HG02763 (cell line): ENCODE measurements around the gene ARHGDIA.

Source experiments
- ATAC-seq: cut with Tn5 transposase; IDR thresholded peaks from one replicate; pipeline ENCODE4 v1.9.1; 2021; ENCODE audit warnings: mild to moderate bottlenecking, moderate library complexity; ENCODE audit not compliant: unreplicated experiment

Gene ARHGDIA

GRCh38 chr17:81906476-81907218 is 35.5 kb upstream of the ARHGDIA start:
- no peak for ATAC-seq

DNA sequence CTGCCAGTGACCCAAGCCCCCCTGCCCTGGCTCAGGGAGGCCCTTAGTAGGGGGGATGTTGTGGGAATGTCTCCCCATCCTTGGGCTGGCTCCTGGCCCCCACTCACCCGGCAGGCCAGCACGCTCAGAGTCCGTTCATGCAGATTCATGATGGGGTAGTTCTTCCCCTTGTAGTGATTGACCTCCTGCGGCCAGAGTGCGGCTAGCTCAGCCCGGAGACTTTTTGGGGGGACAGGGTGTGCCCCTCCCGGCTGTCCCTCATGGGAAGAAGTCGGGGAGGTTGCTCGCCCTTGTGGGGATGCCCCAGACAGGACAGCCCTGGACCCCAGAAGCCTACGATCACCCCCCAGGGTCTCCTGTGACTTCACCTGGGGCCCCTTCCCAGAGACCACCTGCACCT is 34.9 kb upstream of the ARHGDIA start:
- no peak for ATAC-seq

DNA sequence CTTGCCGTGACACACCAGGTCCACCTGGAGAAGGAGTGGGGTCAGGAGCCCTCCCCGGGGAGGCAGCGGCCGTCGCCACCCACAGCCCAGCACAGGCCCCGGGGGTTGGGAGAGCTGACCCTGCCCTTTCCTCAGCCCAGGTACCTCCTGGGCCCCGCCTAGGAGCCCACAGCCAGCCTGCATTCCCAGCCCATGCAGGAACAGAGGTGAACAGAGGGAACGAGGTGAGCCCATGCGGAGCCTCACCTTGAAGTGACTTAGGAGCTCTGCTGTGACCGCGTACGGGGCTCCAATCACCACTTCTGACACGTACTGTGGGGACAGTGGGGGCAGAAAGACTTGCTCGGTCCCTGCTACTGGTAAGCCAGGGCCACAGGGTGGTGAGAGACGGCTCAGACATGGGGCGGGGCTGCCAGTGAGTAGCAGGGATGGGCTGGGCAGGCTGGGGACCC is 34.3 kb upstream of the ARHGDIA start:
- ATAC-seq: no peak

- ATAC-seq: no peak
Observed at GRCh38 chr17:81904600-81905423, 33.7 kb upstream of the ARHGDIA start.

- ATAC-seq: no peak
Observed at GRCh38 chr17:81903896-81904599, 32.9 kb upstream of the ARHGDIA start.

DNA sequence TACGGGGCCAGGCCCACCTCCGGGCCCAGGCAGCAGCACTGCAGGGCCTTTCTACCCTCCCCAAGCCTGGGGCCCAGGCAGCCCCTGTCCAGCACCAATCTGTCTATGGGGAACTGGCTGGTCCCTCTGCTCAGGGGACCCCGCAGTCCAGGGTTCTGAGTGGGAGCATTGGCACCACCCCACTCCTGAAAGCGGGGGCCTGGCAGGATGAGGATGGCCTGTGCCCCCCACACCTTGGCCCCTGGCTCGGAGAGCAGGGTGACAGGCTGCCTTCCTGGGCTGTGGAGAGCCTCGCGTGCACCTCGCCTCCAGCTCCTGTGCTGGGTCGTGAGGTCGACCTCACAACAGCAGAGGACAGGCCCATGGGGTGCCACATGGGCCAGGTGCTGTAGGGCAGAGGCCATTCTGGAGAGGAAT is 32.3 kb upstream of the ARHGDIA start:
- ATAC-seq: no peak

DNA sequence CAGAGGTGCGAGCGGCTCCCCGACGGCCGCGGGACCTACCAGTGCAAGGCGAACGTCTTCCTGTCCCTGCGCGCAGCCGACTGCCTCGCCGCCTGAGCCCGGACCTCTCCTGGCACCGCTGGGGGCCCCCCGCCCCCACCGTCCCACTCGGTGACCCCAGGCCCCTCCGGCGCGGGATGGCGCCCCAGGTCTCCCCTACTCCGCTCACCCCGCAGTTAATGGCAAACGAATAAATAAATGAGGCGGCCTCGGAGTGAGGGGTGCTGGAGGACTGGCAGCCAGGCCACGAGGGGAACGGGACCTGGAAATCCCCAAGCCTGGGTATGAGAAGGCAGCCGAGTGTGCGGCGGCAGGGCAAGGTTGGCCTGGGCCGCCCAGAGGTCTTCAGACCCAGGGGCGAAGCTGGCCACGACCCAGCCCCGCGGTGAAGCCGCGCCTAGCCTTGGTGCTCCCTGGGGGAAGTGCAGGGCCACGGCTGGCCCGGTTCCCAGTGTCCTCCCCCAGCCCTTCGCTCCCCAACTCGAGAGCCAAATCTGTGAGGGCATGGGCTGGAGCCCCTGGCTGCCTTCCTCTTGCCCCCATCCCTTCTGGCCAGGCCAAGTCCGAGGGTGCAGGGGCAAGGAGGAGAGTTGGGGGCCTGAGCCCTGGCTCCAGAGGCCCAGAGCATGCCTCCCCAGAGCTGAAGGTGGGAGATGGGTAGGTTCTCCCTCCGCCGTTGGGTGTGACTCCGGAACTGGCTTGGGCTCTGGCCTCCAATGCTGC is 31.7 kb upstream of the ARHGDIA start:
- no peak for ATAC-seq

DNA sequence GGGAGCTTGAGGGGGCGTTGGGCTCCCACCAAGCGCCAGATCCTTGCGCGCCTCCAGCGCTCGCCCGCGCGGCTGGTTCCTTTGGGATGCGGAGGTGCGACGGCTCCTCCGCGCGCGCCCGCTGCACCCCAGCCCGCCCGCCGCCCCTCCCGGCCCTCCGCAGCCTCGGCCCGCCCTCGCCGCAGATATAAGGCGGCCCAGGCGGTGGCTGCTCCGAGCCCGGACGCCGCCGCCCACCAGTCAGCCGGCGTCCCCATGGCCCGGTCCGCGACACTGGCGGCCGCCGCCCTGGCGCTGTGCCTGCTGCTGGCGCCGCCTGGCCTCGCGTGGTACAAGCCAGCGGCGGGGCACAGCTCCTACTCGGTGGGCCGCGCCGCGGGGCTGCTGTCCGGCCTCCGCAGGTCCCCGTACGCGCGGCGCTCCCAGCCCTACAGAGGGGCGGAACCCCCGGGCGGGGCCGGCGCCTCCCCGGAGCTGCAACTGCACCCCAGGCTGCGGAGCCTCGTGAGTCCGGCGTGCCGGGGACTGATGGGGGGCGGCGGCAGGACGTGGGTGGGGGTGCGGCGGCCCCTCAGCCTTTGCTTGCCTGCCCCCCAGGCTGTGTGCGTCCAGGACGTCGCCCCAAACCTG is 31.0 kb upstream of the ARHGDIA start, which contains the start of gene NPB:
Gene NPB (plus strand): TSS at position 216 of the 630 bp plus-strand sequence. CDS start 40 bp downstream, at position 256.
- ATAC-seq: no peak

- no peak for ATAC-seq
Observed at GRCh38 chr17:81901167-81902022, 30.3 kb upstream of the ARHGDIA start.

DNA sequence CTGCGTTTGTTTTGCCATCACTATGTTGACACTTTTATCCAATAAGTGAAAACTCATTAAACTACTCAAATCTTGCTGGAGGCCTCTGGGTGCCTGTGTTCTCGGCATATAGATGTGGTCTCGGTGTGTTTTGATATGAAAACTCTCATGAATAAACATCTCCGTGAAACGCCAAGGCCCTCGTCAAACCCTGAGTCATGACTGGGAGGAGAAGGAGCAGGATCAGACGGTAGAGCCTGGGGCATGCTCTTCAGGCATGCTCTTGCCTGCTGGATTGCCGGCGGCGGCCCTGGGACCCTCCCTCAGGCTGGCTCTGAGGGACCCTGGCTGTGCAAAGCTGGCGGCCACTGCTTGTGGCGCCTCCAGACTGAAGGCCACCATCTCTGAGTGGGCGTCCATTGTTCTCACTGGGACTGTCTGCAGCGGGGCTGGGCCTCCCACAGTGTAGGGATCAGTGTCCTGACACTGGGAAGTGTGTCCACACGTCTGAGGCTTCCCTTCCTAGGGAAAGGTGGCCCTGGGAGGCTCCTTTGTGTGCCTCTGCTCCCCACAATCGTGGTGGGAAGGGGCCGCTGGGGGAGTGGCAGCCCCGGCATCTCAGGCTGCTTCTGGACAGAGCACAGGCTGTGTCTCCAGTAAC is 29.2 kb upstream of the ARHGDIA start:
- ATAC-seq: no peak

DNA sequence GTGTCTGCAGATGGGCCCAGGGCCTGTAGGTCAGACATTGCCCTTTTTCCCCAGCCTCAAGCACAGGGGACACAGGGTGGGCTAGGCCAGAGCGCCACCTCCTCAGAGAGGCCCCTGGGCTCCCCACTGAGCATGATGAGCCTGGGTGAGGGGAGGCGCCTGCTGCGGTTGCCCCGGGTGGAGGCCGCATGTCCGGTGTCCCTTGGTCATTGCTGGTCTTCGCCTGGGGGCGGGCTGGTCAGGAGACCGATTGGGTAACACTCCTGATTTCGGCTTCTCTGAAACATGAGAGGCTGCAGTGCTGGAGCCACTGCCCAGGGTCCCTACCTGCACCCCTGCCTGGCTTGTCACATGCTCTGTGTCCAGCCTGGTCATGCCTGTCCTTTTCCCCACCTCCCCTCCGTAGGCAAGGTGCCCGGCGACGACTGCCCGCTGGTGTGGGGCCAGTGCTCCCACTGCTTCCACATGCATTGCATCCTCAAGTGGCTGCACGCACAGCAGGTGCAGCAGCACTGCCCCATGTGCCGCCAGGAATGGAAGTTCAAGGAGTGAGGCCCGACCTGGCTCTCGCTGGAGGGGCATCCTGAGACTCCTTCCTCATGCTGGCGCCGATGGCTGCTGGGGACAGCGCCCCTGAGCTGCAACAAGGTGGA is 28.5 kb upstream of the ARHGDIA start:
- ATAC-seq: no peak

- ATAC-seq: no peak
Observed at GRCh38 chr17:81898885-81899284, 27.7 kb upstream of the ARHGDIA start.

DNA sequence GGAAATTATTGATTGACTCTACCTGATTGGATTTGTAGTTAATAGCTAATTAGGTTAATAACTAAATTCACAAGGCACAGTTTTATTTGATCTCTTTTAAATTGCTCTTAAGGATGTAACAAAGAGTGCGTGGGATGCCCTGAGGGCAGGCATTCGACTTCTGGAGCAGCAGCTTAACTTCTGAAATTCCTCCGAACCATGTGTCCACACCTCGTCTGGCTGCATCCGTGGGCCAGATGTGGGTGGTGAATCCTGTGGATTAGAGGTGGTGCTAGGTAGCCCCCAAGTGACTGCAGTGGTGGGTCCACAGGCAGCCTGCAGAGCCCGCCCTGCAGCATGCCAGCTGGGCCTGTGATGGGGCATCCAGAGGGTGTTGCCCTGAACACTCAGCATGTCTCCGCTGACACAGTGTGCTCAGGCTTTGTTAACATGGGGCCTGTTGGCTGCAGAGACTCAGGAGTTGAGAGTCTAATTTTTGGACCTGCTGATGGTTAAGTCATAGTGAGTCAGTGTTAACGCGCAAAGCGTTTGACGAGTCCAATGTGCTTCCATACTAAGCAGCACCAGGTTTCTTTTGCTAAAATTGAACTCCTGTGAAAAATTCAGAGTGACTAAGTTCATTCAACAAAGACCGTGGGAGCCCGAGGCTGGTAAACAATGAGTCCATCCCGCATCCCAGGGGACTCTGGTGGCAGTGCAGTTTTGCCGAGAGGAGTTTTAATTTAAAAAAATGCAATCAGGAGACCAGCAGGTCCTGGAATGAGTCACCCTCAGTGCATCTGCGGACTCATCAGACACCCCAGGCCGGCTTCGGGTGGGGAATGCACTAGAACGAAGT is 27.1 kb upstream of the ARHGDIA start:
- no peak for ATAC-seq

GRCh38 chr17:81895400-81895799 is 24.3 kb upstream of the ARHGDIA start:
- no peak for ATAC-seq

- ATAC-seq: no peak
Observed at GRCh38 chr17:81891303-81891552, 20.1 kb upstream of the ARHGDIA start.

DNA sequence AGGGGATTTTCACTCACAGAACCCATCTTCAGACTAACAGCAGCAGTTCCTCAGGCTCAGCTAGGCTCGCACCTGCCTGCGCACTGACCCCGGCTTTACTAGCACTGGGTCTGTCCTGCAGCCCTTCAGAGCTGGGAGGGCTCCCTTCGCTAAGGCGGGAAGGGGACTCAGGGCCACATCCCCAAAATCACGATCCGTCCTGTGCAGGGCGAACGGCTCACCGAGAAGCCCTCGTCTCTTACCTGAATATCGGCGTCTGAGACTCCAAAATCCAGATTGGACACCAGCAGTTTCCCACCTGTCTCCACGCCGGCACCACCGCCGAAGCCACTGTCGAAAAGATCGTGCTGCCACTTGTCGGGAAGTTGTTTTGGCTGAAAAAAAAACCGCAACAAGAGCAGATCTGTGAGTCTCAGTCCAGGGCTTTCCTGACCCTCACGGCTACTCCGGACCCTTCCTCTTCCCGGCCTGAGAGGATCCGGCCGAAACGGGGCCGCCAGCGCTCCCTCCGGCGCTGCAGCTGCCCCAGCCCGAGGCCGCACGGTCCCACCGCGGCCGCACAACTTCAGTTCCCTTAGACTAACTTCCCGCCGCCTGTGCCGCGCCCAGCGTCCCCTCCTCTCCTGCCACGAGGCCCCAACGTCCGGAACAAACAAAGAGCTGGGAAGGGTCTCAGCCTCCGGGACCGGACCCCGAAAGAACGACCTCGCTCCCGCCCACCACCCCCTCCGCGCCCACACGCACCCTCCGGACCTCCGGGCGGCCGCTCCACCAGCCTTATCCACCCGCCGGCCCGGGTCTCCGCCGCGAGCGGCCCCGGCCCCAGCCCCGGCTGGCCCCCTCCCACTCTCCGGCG is 19.5 kb upstream of the ARHGDIA start:
- peak; percentile 17 for ATAC-seq

DNA sequence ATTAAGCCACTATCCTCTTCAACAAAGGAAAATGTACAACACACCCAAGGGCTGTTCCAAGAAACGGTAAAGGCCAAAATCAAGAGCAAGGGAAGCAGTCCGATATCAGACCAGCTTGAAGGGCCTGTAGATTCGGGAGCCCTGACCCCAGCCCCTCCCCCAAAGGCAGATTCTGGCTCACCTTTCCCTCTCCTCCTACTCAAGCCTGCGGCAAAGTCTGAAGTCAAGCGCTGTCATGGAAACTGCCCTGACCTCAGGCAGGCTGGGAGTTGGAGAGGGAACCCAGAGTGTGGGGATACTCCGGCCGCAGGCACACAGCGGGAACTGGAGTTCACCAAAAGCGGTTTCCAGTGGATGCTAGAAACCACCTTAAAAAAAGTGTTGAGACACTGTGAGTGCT is 18.5 kb upstream of the ARHGDIA start:
- ATAC-seq: no peak
